ENCODE results near the gene HOXA5.
A peak's percentile ranks its signal among the peaks of the same experiment; 100 is the strongest.

The HOXA5 gene

GRCh38 chr7:27161214-27161720, 17.8 kb upstream of the HOXA5 start (continued):
- TF ChIP-seq, protein P1, sequence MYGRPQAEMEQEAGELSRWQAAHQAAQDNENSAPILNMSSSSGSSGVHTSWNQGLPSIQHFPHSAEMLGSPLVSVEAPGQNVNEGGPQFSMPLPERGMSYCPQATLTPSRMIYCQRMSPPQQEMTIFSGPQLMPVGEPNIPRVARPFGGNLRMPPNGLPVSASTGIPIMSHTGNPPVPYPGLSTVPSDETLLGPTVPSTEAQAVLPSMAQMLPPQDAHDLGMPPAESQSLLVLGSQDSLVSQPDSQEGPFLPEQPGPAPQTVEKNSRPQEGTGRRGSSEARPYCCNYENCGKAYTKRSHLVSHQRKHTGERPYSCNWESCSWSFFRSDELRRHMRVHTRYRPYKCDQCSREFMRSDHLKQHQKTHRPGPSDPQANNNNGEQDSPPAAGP (tag by site-specific recombination; IDR thresholded peaks at IDR 0.05): peak; percentile 77
- TF ChIP-seq KLF16 (tag by site-specific recombination; IDR thresholded peaks at IDR 0.05): 0 out of 2 replicates have a peak, but pooled peaks have one; percentile 30
- TF ChIP-seq ZNF341 (tag by site-specific recombination; IDR thresholded peaks at IDR 0.05; ENCODE audit: low read depth): peak; percentile 42; the same call in 1 of the 2 replicates
- TF ChIP-seq, protein P2, sequence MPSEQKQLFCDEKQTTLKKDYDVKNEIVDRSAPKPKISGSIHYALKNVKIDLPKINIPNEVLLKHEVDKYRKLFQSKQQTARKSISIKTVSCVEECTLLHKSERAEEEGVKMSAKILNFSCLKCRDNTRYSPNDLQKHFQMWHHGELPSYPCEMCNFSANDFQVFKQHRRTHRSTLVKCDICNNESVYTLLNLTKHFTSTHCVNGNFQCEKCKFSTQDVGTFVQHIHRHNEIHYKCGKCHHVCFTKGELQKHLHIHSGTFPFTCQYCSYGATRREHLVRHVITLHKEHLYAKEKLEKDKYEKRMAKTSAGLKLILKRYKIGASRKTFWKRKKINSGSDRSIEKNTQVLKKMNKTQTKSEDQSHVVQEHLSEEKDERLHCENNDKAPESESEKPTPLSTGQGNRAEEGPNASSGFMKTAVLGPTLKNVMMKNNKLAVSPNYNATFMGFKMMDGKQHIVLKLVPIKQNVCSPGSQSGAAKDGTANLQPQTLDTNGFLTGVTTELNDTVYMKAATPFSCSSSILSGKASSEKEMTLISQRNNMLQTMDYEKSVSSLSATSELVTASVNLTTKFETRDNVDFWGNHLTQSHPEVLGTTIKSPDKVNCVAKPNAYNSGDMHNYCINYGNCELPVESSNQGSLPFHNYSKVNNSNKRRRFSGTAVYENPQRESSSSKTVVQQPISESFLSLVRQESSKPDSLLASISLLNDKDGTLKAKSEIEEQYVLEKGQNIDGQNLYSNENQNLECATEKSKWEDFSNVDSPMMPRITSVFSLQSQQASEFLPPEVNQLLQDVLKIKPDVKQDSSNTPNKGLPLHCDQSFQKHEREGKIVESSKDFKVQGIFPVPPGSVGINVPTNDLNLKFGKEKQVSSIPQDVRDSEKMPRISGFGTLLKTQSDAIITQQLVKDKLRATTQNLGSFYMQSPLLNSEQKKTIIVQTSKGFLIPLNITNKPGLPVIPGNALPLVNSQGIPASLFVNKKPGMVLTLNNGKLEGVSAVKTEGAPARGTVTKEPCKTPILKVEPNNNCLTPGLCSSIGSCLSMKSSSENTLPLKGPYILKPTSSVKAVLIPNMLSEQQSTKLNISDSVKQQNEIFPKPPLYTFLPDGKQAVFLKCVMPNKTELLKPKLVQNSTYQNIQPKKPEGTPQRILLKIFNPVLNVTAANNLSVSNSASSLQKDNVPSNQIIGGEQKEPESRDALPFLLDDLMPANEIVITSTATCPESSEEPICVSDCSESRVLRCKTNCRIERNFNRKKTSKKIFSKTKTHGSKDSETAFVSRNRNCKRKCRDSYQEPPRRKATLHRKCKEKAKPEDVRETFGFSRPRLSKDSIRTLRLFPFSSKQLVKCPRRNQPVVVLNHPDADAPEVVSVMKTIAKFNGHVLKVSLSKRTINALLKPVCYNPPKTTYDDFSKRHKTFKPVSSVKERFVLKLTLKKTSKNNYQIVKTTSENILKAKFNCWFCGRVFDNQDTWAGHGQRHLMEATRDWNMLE (tag by site-specific recombination; conservative IDR thresholded peaks at IDR 0.05; ENCODE audit: low read depth): 0 out of 2 replicates have a peak, but pooled peaks have one; percentile 18
- peak; percentile 3; the same call in 1 of the 2 replicates for TF ChIP-seq ZBTB17 (tag by site-specific recombination; IDR thresholded peaks at IDR 0.05)
- TF ChIP-seq ZNF24 (tag by site-specific recombination; IDR thresholded peaks at IDR 0.05): peak; percentile 84
- TF ChIP-seq ZNF202 (tag by site-specific recombination; IDR thresholded peaks at IDR 0.05; ENCODE audit: borderline replicate concordance): no peak
- no peak for TF ChIP-seq ZNF391 (tag by site-specific recombination; IDR thresholded peaks at IDR 0.05; ENCODE audit: borderline replicate concordance, low read depth)
- TF ChIP-seq ZNF558 (tag by site-specific recombination; IDR thresholded peaks at IDR 0.05): no peak
- 0 out of 2 replicates have a peak, but pooled peaks have one; percentile 46 for TF ChIP-seq ZNF692 (tag by site-specific recombination; IDR thresholded peaks at IDR 0.05)
- peak; percentile 52 for TF ChIP-seq SP7 (tag by site-specific recombination; IDR thresholded peaks at IDR 0.05)
- TF ChIP-seq PRDM6 (tag by site-specific recombination; IDR thresholded peaks at IDR 0.05): peak; percentile 29; the same call in 1 of the 2 replicates
- 0 out of 2 replicates have a peak, but pooled peaks have one; percentile 9 for TF ChIP-seq ZNF639 (tag by site-specific recombination; IDR thresholded peaks at IDR 0.05)
- TF ChIP-seq OVOL3 (tag by site-specific recombination; IDR thresholded peaks at IDR 0.05): peak; percentile 34; the same call in 1 of the 2 replicates
- peak; percentile 98 for TF ChIP-seq IKZF3 (tag by site-specific recombination; IDR thresholded peaks at IDR 0.05)
- TF ChIP-seq, protein P3, sequence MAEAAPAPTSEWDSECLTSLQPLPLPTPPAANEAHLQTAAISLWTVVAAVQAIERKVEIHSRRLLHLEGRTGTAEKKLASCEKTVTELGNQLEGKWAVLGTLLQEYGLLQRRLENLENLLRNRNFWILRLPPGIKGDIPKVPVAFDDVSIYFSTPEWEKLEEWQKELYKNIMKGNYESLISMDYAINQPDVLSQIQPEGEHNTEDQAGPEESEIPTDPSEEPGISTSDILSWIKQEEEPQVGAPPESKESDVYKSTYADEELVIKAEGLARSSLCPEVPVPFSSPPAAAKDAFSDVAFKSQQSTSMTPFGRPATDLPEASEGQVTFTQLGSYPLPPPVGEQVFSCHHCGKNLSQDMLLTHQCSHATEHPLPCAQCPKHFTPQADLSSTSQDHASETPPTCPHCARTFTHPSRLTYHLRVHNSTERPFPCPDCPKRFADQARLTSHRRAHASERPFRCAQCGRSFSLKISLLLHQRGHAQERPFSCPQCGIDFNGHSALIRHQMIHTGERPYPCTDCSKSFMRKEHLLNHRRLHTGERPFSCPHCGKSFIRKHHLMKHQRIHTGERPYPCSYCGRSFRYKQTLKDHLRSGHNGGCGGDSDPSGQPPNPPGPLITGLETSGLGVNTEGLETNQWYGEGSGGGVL (tag by site-specific recombination; IDR thresholded peaks at IDR 0.05): peak; percentile 75
- TF ChIP-seq ZNF23 (tag by site-specific recombination; IDR thresholded peaks at IDR 0.05; ENCODE audit: borderline replicate concordance): no peak
- TF ChIP-seq, protein P4, sequence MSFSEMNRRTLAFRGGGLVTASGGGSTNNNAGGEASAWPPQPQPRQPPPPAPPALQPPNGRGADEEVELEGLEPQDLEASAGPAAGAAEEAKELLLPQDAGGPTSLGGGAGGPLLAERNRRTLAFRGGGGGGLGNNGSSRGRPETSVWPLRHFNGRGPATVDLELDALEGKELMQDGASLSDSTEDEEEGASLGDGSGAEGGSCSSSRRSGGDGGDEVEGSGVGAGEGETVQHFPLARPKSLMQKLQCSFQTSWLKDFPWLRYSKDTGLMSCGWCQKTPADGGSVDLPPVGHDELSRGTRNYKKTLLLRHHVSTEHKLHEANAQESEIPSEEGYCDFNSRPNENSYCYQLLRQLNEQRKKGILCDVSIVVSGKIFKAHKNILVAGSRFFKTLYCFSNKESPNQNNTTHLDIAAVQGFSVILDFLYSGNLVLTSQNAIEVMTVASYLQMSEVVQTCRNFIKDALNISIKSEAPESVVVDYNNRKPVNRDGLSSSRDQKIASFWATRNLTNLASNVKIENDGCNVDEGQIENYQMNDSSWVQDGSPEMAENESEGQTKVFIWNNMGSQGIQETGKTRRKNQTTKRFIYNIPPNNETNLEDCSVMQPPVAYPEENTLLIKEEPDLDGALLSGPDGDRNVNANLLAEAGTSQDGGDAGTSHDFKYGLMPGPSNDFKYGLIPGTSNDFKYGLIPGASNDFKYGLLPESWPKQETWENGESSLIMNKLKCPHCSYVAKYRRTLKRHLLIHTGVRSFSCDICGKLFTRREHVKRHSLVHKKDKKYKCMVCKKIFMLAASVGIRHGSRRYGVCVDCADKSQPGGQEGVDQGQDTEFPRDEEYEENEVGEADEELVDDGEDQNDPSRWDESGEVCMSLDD (tag by site-specific recombination; IDR thresholded peaks at IDR 0.05): peak; percentile 95
- peak; percentile 90 for TF ChIP-seq FEZF1 (tag by site-specific recombination; IDR thresholded peaks at IDR 0.05)
- TF ChIP-seq KLF9 (tag by site-specific recombination; IDR thresholded peaks at IDR 0.05; ENCODE audit: low read depth): peak; percentile 60
- peak; percentile 28; the same call in 1 of the 2 replicates for TF ChIP-seq ZNF561 (tag by site-specific recombination; IDR thresholded peaks at IDR 0.05; ENCODE audit: borderline replicate concordance)
- no peak for TF ChIP-seq ZBTB26 (tag by site-specific recombination; optimal IDR thresholded peaks at IDR 0.05)
